Measurements from ENCODE around the gene ZFP69. TPM values are rescaled to one million over a fixed set of nuclear protein-coding genes. Genes with fewer than 3 reads are reported as not detected.

The ZFP69 gene
- total and polyA plus RNA-seq, 10 of the 15 experiments (the other 5 are each of a cell fraction or from before 2014, with no cell fraction given) = 1.9 to 6.4 (median 3.7) TPM

GRCh38 chr1:40449684-40450494 is 27.2 kb upstream of the ZFP69 start, which contains the start of gene ZFP69B (continued):
- TF ChIP-seq, protein P1, sequence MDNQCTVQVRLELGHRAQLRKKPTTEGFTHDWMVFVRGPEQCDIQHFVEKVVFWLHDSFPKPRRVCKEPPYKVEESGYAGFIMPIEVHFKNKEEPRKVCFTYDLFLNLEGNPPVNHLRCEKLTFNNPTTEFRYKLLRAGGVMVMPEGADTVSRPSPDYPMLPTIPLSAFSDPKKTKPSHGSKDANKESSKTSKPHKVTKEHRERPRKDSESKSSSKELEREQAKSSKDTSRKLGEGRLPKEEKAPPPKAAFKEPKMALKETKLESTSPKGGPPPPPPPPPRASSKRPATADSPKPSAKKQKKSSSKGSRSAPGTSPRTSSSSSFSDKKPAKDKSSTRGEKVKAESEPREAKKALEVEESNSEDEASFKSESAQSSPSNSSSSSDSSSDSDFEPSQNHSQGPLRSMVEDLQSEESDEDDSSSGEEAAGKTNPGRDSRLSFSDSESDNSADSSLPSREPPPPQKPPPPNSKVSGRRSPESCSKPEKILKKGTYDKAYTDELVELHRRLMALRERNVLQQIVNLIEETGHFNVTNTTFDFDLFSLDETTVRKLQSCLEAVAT (IDR thresholded peaks at IDR 0.05) = 0 out of 2 replicates have a peak, but pooled peaks have one; percentile 64
- 0 out of 2 replicates have a peak, but pooled peaks have one; percentile 12 for TF ChIP-seq IRF3 (IDR thresholded peaks at IDR 0.05)
- no peak for TF ChIP-seq TBL1XR1 (IDR thresholded peaks at IDR 0.05; ENCODE audit: low read depth, low read length)
- no peak for TF ChIP-seq CHD1 (IDR thresholded peaks at IDR 0.05; ENCODE audit: low read depth, low read length)
- TF ChIP-seq POU2F2 (IDR thresholded peaks at IDR 0.05; ENCODE audit: borderline replicate concordance, low read depth, low read length) = peak; percentile 51; the same call in 2 of the 3 replicates
- no peak for TF ChIP-seq MEF2A (IDR thresholded peaks at IDR 0.05; ENCODE audit: insufficient read depth, low read depth, low read length)
- no peak for TF ChIP-seq SPI1 (IDR thresholded peaks at IDR 0.05; ENCODE audit: borderline replicate concordance, insufficient read depth, low read depth, low read length)
- no peak for TF ChIP-seq MYB (IDR thresholded peaks at IDR 0.05; ENCODE audit: borderline replicate concordance, low read depth, low read length)
- TF ChIP-seq, protein P2, sequence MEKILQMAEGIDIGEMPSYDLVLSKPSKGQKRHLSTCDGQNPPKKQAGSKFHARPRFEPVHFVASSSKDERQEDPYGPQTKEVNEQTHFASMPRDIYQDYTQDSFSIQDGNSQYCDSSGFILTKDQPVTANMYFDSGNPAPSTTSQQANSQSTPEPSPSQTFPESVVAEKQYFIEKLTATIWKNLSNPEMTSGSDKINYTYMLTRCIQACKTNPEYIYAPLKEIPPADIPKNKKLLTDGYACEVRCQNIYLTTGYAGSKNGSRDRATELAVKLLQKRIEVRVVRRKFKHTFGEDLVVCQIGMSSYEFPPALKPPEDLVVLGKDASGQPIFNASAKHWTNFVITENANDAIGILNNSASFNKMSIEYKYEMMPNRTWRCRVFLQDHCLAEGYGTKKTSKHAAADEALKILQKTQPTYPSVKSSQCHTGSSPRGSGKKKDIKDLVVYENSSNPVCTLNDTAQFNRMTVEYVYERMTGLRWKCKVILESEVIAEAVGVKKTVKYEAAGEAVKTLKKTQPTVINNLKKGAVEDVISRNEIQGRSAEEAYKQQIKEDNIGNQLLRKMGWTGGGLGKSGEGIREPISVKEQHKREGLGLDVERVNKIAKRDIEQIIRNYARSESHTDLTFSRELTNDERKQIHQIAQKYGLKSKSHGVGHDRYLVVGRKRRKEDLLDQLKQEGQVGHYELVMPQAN (conservative IDR thresholded peaks at IDR 0.05) = peak; percentile 63
- peak; percentile 68 for TF ChIP-seq YY1 (IDR thresholded peaks at IDR 0.05; ENCODE audit: low read depth, low read length)
- TF ChIP-seq, protein P3, sequence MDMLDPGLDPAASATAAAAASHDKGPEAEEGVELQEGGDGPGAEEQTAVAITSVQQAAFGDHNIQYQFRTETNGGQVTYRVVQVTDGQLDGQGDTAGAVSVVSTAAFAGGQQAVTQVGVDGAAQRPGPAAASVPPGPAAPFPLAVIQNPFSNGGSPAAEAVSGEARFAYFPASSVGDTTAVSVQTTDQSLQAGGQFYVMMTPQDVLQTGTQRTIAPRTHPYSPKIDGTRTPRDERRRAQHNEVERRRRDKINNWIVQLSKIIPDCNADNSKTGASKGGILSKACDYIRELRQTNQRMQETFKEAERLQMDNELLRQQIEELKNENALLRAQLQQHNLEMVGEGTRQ (IDR thresholded peaks at IDR 0.05; ENCODE audit: borderline replicate concordance, low read depth, low read length) = no peak
- TF ChIP-seq DPF2 (IDR thresholded peaks at IDR 0.05) = peak; percentile 94
- TF ChIP-seq RAD51 (IDR thresholded peaks at IDR 0.05) = no peak
- TF ChIP-seq ZNF274 (IDR thresholded peaks at IDR 0.05; ENCODE audit: insufficient read depth, insufficient read length) = no peak
- TF ChIP-seq CHD2 (IDR thresholded peaks at IDR 0.05; ENCODE audit: borderline replicate concordance, low read depth, low read length) = 0 out of 2 replicates have a peak, but pooled peaks have one; percentile 24
- no peak for TF ChIP-seq SIN3A (IDR thresholded peaks at IDR 0.05; ENCODE audit: low read depth, low read length)
- TF ChIP-seq NFYA (IDR thresholded peaks at IDR 0.05; ENCODE audit: borderline replicate concordance, low read depth, low read length) = no peak
- no peak; a peak in 1 of 4 replicates for TF ChIP-seq ETV6 (conservative IDR thresholded peaks at IDR 0.05 in 1 of 2, IDR thresholded peaks at IDR 0.05 in 1 of 2; ENCODE audit: borderline replicate concordance in 1 of 2, low read depth in 1 of 2)
- TF ChIP-seq SMAD1 (IDR thresholded peaks at IDR 0.05; ENCODE audit: low read depth, partially characterized antibody) = no peak
- TF ChIP-seq ZZZ3 (IDR thresholded peaks at IDR 0.05; ENCODE audit: control insufficient read depth, insufficient read length, low read depth) = no peak
- TF ChIP-seq, protein P4, sequence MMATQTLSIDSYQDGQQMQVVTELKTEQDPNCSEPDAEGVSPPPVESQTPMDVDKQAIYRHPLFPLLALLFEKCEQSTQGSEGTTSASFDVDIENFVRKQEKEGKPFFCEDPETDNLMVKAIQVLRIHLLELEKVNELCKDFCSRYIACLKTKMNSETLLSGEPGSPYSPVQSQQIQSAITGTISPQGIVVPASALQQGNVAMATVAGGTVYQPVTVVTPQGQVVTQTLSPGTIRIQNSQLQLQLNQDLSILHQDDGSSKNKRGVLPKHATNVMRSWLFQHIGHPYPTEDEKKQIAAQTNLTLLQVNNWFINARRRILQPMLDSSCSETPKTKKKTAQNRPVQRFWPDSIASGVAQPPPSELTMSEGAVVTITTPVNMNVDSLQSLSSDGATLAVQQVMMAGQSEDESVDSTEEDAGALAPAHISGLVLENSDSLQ (IDR thresholded peaks at IDR 0.05) = no peak
- no peak for TF ChIP-seq SUPT20H (IDR thresholded peaks at IDR 0.05; ENCODE audit: borderline replicate concordance, control insufficient read depth, low read depth, low read length)
- no peak for TF ChIP-seq STAT1 (conservative IDR thresholded peaks at IDR 0.05)

All from GM12878 (cell line).